Naive thymus-derived CD4-positive, alpha-beta T cell (primary cell): ENCODE data around the gene ATP11A. TPM values are rescaled to one million over a fixed set of nuclear protein-coding genes. Genes with fewer than 3 reads are reported as not detected.

ENCODE experiments used
- ATAC-seq: fragments of 150-1000 bp; cut with Tn5 transposase; 2 replicates; pipeline ENCODE4 v1.10.0; 2021; ENCODE audit warnings: mild to moderate bottlenecking, moderate library complexity
- CTCF ChIA-PET: fragments of 350-600 bp; sonication (Branson Sonifier 250); formaldehyde crosslinking; loops from one replicate; lab custom pipeline; 2021; ENCODE audit warnings: antibody characterized with exemption; lab: Charles Lee
- POLR2A ChIA-PET: fragments of 350-600 bp; sonication (Branson Sonifier 250); formaldehyde crosslinking; loops from one replicate; lab custom pipeline; 2021; ENCODE audit warnings: antibody characterized with exemption, inconsistent platforms; lab: Charles Lee
- DNase-seq, 9 donors: peaks; one replicate each; pipeline versions ENCODE4 v3.0.0 to v3.0.0-alpha.2; 2020 to 2022; ENCODE audit warnings: mixed read lengths in 1 of 9
- H3K27ac ChIP-seq: one replicate; pipeline ENCODE4 v1.7.0; 2013; ENCODE audit warnings: mild to moderate bottlenecking, low read depth, low read length, moderate library complexity
- H3K27me3 ChIP-seq, 2 donors: one replicate each; pipeline ENCODE4 v1.7.0; 2013; ENCODE audit warnings: low read length in 2 of 2, mild to moderate bottlenecking in 2 of 2, moderate library complexity in 2 of 2; ENCODE audit not compliant: control insufficient read depth in 2 of 2, insufficient read depth in 2 of 2
- H3K36me3 ChIP-seq, 3 experiments: 1 replicate in 2 of 3; 2 replicates in 1 of 3; pipeline ENCODE4 v1.7.0; 2013; ENCODE audit warnings: low read length in 3 of 3, mild to moderate bottlenecking in 3 of 3, moderate library complexity in 1 of 3; ENCODE audit not compliant: insufficient read depth in 3 of 3, control insufficient read depth in 2 of 3
- H3K4me1 ChIP-seq, 2 donors: one replicate each; pipeline ENCODE4 v1.7.0; 2013; ENCODE audit warnings: low read length in 2 of 2, mild to moderate bottlenecking in 2 of 2, moderate library complexity in 1 of 2; ENCODE audit not compliant: control insufficient read depth in 2 of 2, insufficient read depth in 2 of 2
- H3K4me3 ChIP-seq: 2 replicates; pipeline ENCODE4 v1.7.0; 2013; ENCODE audit warnings: mild to moderate bottlenecking, low read length
- H3K9me3 ChIP-seq, 3 experiments: 1 replicate in 2 of 3; 2 replicates in 1 of 3; pipeline ENCODE4 v1.7.0; 2013; ENCODE audit warnings: low read length in 3 of 3; ENCODE audit not compliant: control insufficient read depth in 2 of 3
- H3K27ac Mint-ChIP-seq, 9 donors: one replicate each; pipeline ENCODE4 v1.8.0; 2020 to 2022; ENCODE audit warnings: mixed read lengths in 9 of 9, mild to moderate bottlenecking in 8 of 9, moderate library complexity in 5 of 9, inconsistent platforms in 2 of 9
- H3K27me3 Mint-ChIP-seq, 5 donors: one replicate each; pipeline ENCODE4 v1.8.0; 2021 to 2022; ENCODE audit warnings: mixed read lengths in 5 of 5, mild to moderate bottlenecking in 1 of 5
- H3K36me3 Mint-ChIP-seq, 5 donors: one replicate each; pipeline ENCODE4 v1.8.0; 2020 to 2022; ENCODE audit warnings: mixed read lengths in 5 of 5, mild to moderate bottlenecking in 3 of 5, inconsistent platforms in 1 of 5
- H3K4me1 Mint-ChIP-seq, 7 donors: one replicate each; pipeline ENCODE4 v1.8.0; 2020 to 2022; ENCODE audit warnings: mixed read lengths in 7 of 7, mild to moderate bottlenecking in 3 of 7, inconsistent platforms in 1 of 7
- H3K4me3 Mint-ChIP-seq, 10 donors: one replicate each; pipeline ENCODE4 v1.8.0; 2020 to 2022; ENCODE audit warnings: mild to moderate bottlenecking in 10 of 10, mixed read lengths in 10 of 10, moderate library complexity in 6 of 10, inconsistent platforms in 2 of 10
- H3K9me3 Mint-ChIP-seq, 11 donors: one replicate each; pipeline ENCODE4 v1.8.0; 2020 to 2022; ENCODE audit warnings: mixed read lengths in 11 of 11, mild to moderate bottlenecking in 4 of 11, inconsistent platforms in 1 of 11, moderate library complexity in 1 of 11
- intact Hi-C, 2 donors: fragments of 100-400 bp; cut with micrococcal nuclease; formaldehyde crosslinking; loops; one replicate each; pipeline ENCODE4 v1.15.1; 2023
- polyA plus RNA-seq, 2 donors: library from polyadenylated mRNA; unstranded; fragments of 300-500 nt; fragmentation: Illumina TruSeq; gene quantifications; one replicate each; pipeline ENCODE4 v1.2.3, GENCODE V29; 2021
- total RNA-seq, 6 experiments: library from RNA in 5 of 6; stranded (reverse) in 5 of 6; gene quantifications; 1 replicate in 5 of 6; 2 replicates in 1 of 6; pipeline ENCODE4 v1.2.3 and lab custom pipeline; 2021 to 2026

Gene ATP11A
- total and polyA plus RNA-seq, 7 experiments from 2014 or later, result 4.3 to 111 (median 58.5) TPM

DNA sequence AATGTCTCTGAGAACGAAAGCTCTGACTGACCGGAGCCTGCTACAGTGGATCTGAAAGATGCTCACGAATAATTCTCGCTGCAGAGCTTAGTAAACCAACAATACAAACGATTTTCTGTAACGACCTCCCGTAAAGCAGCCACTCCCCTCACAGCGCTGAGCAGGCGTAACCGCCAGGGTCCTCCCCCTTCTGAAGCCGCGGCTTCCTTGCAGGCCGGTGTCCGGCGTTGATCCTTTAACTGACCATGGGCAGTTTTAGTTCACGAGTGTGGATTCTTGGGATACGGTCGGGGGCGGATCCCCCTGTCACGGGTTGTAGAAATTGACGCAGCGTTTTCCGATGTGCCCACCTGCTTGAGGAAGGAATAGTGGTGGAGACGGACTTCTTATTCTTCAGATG lies 75.9 kb downstream of the ATP11A start:
- Histone ChIP-seq H3K36me3 (peaks cover 0 to 9% (median 0%) of the 10 kb centered on the region in 3 experiments), H3K4me3 (no peak overlapping the region), H3K4me1 (peaks cover 11 to 24% of the 10 kb centered on the region in 2 donors), H3K27me3 (no peaks in the 10 kb centered on the region), H3K27ac (no peak overlapping the region), H3K9me3 (no peaks in the 10 kb centered on the region)
- intact Hi-C loops, result no loop called here
- H3K4me1 Mint-ChIP-seq, result peaks cover 20 to 44% (median 33%) of the 10 kb centered on the region in 7 donors
- no peak overlapping the region for H3K4me3 Mint-ChIP-seq
- H3K9me3 Mint-ChIP-seq, result peaks cover 0 to 7% (median 0%) of the 10 kb centered on the region in 11 donors
- POLR2A ChIA-PET, result no interaction called here
- ATAC-seq, result no peak
- peaks cover 0 to 18% (median 2%) of the 10 kb centered on the region in 5 donors for H3K36me3 Mint-ChIP-seq
- CTCF ChIA-PET, result no interaction called here
- DNase-seq, result no peak
- H3K27ac Mint-ChIP-seq, result peak overlapping the region in 7 of 9 donors; percentile 5 to 52 (median 28)
- no peaks in the 10 kb centered on the region for H3K27me3 Mint-ChIP-seq

DNA sequence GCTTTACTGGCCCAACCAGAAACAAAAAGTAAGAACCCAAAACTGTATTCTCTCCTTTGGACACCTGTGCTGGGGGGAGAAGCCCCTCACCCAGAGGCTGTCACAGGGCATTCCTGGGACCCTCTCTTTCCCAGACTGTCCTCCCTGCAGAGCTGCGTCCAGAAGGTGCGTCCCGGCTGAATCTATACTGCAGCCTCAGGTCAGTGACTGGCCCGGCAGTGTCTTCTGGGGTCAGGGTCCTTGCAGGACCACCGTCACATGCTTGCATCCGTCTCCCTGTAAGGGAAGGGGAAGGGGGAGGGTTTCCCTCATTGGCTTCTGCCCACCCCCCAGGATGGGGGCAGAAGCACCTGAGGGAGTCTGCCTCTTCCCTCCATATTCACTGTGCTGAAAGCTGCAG lies 76.5 kb downstream of the ATP11A start:
- no peaks in the 10 kb centered on the region for H3K27me3 ChIP-seq
- ATAC-seq (no peak), DNase-seq (no peak)
- no peaks in the 10 kb centered on the region for H3K27me3 Mint-ChIP-seq
- no peak overlapping the region for H3K4me3 ChIP-seq
- H3K27ac Mint-ChIP-seq, result peak overlapping the region in 8 of 9 donors; percentile 5 to 81 (median 44)
- H3K4me3 Mint-ChIP-seq, result peak overlapping the region in 1 of 10 donors; percentile 28
- H3K9me3 Mint-ChIP-seq, result peaks cover 0 to 7% (median 0%) of the 10 kb centered on the region in 11 donors
- POLR2A ChIA-PET, result no interaction called here
- peaks cover 11 to 24% of the 10 kb centered on the region in 2 donors for H3K4me1 ChIP-seq
- H3K27ac ChIP-seq, result peak overlapping the region; percentile 1
- peaks cover 0 to 9% (median 0%) of the 10 kb centered on the region in 3 experiments for H3K36me3 ChIP-seq
- peaks cover 18 to 44% (median 33%) of the 10 kb centered on the region in 7 donors for H3K4me1 Mint-ChIP-seq
- peaks cover 0 to 18% (median 2%) of the 10 kb centered on the region in 5 donors for H3K36me3 Mint-ChIP-seq
- intact Hi-C loops, result no loop called here
- CTCF ChIA-PET, result no interaction called here
- no peaks in the 10 kb centered on the region for H3K9me3 ChIP-seq

DNA sequence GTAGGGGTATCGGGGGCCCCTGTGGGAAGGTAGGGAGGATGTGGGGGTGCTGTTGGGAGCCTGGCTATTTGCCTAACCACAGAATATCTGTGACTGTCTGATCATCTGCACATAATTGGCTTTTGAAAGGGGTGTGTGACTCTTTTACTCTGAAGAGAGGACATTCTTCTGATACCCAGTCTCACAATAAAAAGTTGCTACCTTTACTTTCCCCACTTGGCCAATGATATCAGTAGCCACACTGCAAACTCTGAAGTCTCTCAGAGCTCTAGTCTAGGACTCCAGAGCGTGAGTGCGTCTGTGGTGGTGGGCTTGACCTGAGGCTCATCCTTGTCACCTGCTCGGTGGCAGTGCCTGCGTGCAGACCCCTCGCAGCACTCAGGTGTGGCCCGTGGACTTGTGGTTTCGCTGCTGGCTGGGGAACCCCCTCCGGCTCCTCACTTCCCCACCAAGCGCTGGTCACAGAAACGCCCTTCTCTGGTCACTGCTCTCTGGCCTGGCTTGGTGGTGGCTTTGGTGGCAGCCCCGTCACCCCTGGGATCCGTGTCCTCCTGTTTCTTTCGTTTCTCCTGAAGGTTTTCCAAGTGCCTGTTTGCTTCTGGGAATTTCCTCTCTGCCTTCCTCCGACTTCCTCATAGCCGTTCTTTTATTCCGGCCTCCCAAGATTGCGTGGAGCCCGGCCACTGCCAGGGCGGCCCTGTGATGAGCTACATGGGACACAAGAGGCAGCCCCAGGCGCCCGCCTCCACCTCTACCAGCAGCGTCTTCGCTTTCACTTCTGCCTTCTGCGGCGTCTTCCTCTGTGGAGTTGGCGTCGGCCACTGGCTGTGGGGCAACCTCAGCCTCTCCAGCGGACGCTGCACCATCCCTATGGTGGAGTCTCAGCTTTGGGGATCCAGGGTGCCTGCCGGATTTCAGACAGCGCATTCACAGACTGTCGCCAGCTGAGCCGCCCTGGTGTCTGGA lies 78.0 kb downstream of the ATP11A start:
- H3K9me3 Mint-ChIP-seq, result peaks cover 0 to 7% (median 0%) of the 10 kb centered on the region in 11 donors
- H3K36me3 ChIP-seq, result peaks cover 0 to 9% (median 0%) of the 10 kb centered on the region in 3 experiments
- peak; percentile 80 for ATAC-seq
- DNase-seq, result peak in 1 of 9 donors; percentile 21
- H3K27ac ChIP-seq, result peak overlapping the region; percentile 7
- H3K9me3 ChIP-seq, result no peaks in the 10 kb centered on the region
- peaks cover 11 to 24% of the 10 kb centered on the region in 2 donors for H3K4me1 ChIP-seq
- ChIA-PET CTCF (no interaction called here), POLR2A (no interaction called here)
- H3K4me1 Mint-ChIP-seq, result peaks cover 18 to 46% (median 36%) of the 10 kb centered on the region in 7 donors
- H3K27ac Mint-ChIP-seq, result peak overlapping the region; percentile 47 to 88 (median 81)
- peak overlapping the region in 9 of 10 donors; percentile 43 to 81 (median 51) for H3K4me3 Mint-ChIP-seq
- H3K4me3 ChIP-seq, result no peak overlapping the region
- H3K27me3 ChIP-seq, result no peaks in the 10 kb centered on the region
- intact Hi-C loops, result no loop called here
- no peaks in the 10 kb centered on the region for H3K27me3 Mint-ChIP-seq
- peaks cover 0 to 18% (median 2%) of the 10 kb centered on the region in 5 donors for H3K36me3 Mint-ChIP-seq

DNA sequence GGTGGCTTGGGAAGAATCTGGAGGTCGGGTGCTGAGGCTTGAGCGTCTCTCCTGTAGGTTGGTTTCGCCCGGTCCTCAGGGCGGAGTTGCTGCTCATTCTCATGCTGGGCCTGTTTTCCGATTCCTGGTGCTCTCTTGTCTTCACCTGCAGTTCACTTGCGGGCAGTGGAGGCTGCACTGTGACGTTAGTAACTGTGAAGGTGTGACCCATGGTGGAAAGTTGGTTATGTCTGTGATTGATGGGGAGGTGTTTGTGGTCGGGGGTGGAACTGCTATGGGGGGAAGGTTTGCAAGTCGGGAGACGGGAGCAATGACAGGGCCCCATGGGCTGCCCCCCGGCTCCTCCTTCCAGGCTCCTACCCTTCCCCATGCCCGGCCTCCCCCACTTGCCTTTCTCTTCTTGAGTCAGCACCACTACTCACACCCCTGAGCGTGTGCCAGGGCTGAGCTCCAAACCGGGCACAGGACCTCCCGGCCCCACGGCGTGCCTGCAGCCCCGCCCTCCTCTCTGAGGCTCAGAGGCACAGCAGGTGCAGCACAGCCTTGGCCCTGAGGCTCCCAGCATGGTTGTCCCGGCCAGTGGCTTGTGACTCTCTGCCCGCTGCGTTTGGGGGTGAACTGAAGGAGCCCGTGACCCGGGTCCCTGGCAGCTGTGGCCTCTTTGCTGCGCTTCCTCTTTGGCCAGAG lies 79.1 kb downstream of the ATP11A start:
- H3K4me3 Mint-ChIP-seq, result peak overlapping the region in 4 of 10 donors; percentile 12 to 81 (median 55)
- ATAC-seq, result peak; percentile 14

DNA sequence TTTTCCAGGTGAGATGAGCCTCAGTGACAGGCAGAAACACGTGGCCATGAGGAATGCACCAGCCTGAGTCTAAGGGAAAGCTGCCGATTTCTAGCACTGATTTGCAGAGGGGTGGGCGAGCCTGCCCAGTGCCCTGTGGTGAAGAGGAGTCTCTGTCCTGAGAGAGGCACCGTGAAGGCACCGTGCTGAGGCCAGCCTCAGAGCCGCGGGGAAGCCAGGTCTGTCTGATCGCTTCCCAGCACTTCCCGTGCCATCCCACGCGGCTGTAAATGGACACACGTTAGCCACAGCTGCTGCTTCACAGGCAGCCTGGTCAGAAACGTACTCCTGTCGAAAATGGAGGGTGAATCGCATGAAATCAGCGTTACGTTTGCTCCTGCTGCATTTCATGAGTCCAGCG lies 79.8 kb downstream of the ATP11A start:
- H3K4me3 ChIP-seq, result no peak overlapping the region
- Mint-ChIP-seq H3K9me3 (peaks cover 0 to 7% (median 0%) of the 10 kb centered on the region in 11 donors), H3K27me3 (no peaks in the 10 kb centered on the region), H3K4me1 (peaks cover 18 to 56% (median 38%) of the 10 kb centered on the region in 7 donors), H3K4me3 (peak overlapping the region in 1 of 10 donors; percentile 52), H3K27ac (no peak overlapping the region), H3K36me3 (peaks cover 0 to 12% (median 2%) of the 10 kb centered on the region in 5 donors)
- H3K27ac ChIP-seq, result no peak overlapping the region
- ATAC-seq (no peak), DNase-seq (no peak)
- intact Hi-C loops, result no loop called here
- ChIA-PET POLR2A (no interaction called here), CTCF (no interaction called here)
- peaks cover 0 to 9% (median 0%) of the 10 kb centered on the region in 3 experiments for H3K36me3 ChIP-seq
- peaks cover 11 to 24% of the 10 kb centered on the region in 2 donors for H3K4me1 ChIP-seq
- no peaks in the 10 kb centered on the region for H3K27me3 ChIP-seq
- H3K9me3 ChIP-seq, result no peaks in the 10 kb centered on the region

More for the DNA sequence above, 79.1 kb downstream of the ATP11A start:
- H3K27ac Mint-ChIP-seq, result peak overlapping the region in 5 of 9 donors; percentile 19 to 80 (median 43)
- no peaks in the 10 kb centered on the region for H3K27me3 Mint-ChIP-seq
- peaks cover 0 to 8% (median 0%) of the 10 kb centered on the region in 5 donors for H3K36me3 Mint-ChIP-seq
- peaks cover 0 to 7% (median 0%) of the 10 kb centered on the region in 11 donors for H3K9me3 Mint-ChIP-seq
- Histone ChIP-seq H3K9me3 (no peaks in the 10 kb centered on the region), H3K4me3 (no peak overlapping the region), H3K27me3 (no peaks in the 10 kb centered on the region), H3K27ac (no peak overlapping the region), H3K4me1 (peaks cover 11 to 24% of the 10 kb centered on the region in 2 donors), H3K36me3 (peaks cover 0 to 9% (median 0%) of the 10 kb centered on the region in 3 experiments)
- DNase-seq, result no peak
- CTCF ChIA-PET, result no interaction called here
- intact Hi-C loops, result no loop called here
- POLR2A ChIA-PET, result no interaction called here
- H3K4me1 Mint-ChIP-seq, result peaks cover 18 to 49% (median 35%) of the 10 kb centered on the region in 7 donors

DNA sequence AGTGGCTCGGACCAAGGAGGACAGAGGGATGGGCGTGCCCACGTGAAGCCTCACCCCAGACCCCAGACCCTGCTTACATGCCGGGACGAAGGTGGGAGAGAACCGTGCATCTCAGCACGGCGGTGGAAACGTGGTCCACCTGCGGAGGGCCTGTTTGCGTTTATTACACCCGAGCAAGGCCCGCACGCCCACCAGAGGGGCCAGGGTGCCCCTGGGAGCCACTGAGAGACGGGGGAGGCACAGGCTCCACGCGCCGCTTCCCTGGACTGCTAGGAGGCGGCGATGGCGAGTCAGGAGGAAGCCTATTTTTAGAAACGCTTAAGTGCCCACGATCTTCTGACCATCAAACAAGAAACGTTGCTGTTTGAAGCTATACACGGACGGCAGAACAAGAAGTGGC lies 80.7 kb downstream of the ATP11A start:
- Histone ChIP-seq H3K36me3 (peaks cover 0 to 9% (median 0%) of the 10 kb centered on the region in 3 experiments), H3K27ac (no peak overlapping the region), H3K4me3 (no peak overlapping the region), H3K27me3 (no peaks in the 10 kb centered on the region), H3K9me3 (no peaks in the 10 kb centered on the region), H3K4me1 (peaks cover 11 to 24% of the 10 kb centered on the region in 2 donors)
- ATAC-seq (no peak), DNase-seq (no peak)
- Mint-ChIP-seq H3K9me3 (peaks cover 0 to 7% (median 0%) of the 10 kb centered on the region in 11 donors), H3K27ac (no peak overlapping the region), H3K36me3 (peaks cover 0 to 12% (median 2%) of the 10 kb centered on the region in 5 donors), H3K27me3 (no peaks in the 10 kb centered on the region), H3K4me3 (no peak overlapping the region), H3K4me1 (peaks cover 18 to 53% (median 37%) of the 10 kb centered on the region in 7 donors)
- intact Hi-C loops, result no loop called here
- ChIA-PET POLR2A (no interaction called here), CTCF (no interaction called here)
